Measurements from ENCODE around the gene ZNF609.
A peak's percentile ranks its signal among the peaks of the same experiment; 100 is the strongest.

Gene ZNF609

DNA sequence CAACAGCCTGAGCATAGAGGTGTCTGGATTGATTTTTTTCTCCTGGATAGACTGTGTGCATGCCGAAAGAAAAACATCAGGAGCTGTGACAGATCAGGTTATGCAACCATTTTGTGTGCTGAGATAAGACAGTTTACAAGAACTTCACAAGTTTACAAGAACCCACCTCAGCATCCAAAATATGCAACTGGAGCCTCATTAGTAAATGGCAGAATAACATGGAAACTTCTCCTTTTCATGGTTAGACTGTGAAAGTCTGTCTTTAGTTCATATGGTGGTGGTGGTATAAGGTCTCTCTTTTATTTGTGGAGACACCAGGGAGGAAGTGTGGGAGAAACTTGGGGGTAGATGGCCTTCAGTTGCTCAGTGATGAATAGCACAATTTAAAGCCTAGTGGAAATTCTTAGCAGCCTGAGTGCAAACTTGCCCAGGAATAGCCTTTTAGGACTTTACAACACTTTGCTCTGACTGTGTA, 3.7 kb upstream of the ZNF609 start:
- DNase-seq (ENCODE audit: low read depth in 2 of 2): peak in 1 of 2 donors; percentile 41
- TF ChIP-seq, protein P1, sequence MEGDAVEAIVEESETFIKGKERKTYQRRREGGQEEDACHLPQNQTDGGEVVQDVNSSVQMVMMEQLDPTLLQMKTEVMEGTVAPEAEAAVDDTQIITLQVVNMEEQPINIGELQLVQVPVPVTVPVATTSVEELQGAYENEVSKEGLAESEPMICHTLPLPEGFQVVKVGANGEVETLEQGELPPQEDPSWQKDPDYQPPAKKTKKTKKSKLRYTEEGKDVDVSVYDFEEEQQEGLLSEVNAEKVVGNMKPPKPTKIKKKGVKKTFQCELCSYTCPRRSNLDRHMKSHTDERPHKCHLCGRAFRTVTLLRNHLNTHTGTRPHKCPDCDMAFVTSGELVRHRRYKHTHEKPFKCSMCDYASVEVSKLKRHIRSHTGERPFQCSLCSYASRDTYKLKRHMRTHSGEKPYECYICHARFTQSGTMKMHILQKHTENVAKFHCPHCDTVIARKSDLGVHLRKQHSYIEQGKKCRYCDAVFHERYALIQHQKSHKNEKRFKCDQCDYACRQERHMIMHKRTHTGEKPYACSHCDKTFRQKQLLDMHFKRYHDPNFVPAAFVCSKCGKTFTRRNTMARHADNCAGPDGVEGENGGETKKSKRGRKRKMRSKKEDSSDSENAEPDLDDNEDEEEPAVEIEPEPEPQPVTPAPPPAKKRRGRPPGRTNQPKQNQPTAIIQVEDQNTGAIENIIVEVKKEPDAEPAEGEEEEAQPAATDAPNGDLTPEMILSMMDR (IDR thresholded peaks at IDR 0.05; ENCODE audit: low read depth, low read length): no peak
- H3K4me3 ChIP-seq (replicated peaks in 1 of 2; ENCODE audit: low read depth in 2 of 2, low read length in 2 of 2): no peak overlapping the region

DNA sequence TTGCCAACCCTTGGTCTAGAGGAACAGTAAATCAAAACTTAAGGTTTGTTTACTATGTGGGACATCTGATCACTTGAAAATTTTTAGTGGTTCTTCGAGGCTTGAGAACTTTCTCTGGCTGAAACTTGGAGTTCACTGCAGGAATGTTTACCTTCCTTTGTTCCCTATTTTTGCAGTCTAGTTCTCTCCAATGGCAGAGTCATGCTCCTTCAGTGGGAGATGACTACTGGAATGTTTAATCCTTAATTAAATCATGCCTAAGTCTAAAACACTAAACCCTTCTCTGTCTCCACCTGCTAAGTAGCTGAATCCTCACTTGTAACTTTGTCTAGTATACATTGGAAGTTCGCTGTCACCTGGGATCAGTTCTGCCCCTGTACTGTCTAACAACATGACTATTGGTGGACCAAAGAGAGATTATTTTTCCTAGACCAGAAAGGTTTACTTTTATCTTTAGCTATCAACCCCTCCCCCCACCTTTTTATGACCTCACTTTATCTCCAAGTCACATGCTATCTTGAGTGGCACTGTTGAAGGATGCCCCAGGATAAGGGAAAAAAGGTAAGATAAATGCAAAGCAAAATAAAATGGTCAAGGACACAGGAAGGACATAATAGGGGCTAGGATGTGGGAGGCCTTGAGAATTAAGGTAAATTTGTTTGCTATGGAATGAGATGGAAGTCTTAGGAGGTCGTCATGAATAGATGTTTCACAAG, 1.2 kb upstream of the ZNF609 start:
- H3K4me3 ChIP-seq (replicated peaks in 1 of 2; ENCODE audit: low read depth in 2 of 2, low read length in 2 of 2): no peak overlapping the region
- TF ChIP-seq, protein P1 (IDR thresholded peaks at IDR 0.05; ENCODE audit: low read depth, low read length): no peak
- DNase-seq (ENCODE audit: low read depth in 2 of 2): no peak

DNA sequence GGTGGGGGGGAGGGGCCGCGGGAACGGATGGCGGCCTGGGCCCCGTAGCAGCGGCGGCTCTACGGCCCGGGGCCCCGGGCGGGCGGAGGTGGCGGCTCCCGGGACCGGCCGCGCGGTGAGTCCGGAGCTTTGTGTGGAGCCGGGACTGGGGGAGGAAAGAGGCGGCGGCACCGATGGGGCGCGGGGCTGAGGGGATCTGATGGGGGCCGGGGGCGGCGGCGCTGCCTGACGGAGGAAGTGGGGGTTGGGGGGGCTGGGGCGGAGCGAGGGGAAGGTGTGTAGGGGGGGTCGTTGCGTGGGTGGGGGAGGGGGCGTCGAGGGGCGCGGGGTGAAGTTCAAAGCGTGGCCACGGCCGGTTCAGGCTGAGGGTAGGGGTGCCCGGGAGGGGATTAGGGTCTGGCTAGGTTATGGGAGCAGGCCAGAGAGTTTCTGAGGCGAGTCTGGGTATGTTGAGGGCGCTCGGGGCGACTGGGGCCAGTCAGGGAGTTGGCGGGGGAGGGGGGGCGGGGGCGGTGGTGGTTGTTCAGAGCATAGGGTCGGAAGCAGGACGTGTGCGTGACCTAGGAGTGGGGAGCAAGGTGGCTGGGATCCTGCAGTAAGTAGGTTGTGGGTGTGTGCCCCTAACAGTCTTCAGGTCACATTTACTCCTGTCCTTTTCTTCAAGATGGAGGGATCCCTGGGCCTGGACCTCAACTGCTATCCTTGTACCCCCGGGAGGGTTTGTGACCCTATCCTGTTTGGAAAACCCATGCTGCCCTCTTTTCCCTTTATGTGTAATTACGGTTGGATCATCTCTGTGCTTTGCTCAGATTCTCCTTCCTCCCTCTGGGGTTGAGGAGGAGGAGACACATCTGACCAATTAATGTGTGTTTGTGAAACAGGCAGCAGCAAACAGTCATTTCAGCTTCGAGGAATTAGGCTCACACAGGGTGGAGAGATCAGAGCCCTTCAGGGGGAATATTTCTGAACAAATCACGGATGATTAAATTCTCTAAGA, 644 bp downstream of the ZNF609 start:
- DNase-seq (ENCODE audit: low read depth in 2 of 2): peak; percentile 84 to 88
- H3K4me3 ChIP-seq (replicated peaks in 1 of 2; ENCODE audit: low read depth in 2 of 2, low read length in 2 of 2): peak overlapping the region; percentile 62 to 67
- TF ChIP-seq, protein P1 (IDR thresholded peaks at IDR 0.05; ENCODE audit: low read depth, low read length): no peak

DNA sequence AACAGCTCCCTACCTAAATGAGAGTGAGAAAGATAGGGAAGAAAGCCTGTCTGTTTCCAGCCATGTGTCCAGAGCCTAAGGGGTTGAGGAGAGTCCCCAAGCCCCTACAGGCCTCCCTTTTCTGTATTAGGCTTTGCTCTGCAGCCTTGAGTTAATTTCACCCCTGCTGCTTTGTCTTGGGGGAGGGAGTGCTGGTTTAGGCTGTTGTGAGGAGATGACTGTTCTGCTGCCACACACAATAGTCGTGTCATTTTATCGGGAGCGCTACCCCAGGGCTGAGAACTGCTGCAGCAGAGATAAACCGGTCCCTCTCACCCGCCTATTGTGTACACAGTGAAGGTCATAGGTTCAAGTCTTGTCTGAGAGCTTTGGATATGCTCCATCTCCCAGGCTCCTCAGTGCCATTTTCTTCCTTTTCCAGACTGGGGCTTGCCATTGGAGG, 1.4 kb downstream of the ZNF609 start:
- H3K4me3 ChIP-seq (replicated peaks in 1 of 2; ENCODE audit: low read depth in 2 of 2, low read length in 2 of 2): peak overlapping the region; percentile 62 to 67

DNA sequence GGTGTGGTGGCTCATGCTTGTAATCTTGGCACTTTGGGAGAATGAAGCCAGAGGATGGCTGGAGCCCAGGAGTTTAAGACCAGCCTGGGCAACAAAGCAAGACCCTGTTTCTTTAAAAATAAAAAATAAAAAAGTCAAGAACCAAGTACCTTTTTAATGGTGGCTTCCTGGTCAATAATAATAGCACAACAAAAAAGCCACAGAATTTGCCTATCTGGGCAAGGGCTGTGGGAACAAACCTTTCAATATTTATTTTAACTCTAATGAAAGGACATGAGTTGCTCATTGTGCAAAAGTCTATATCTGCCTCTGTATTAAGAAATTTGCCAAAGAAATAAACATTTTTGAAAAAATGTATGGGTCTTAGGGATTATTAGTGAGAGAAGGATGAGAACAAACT, 2.1 kb downstream of the ZNF609 start:
- TF ChIP-seq, protein P1 (IDR thresholded peaks at IDR 0.05; ENCODE audit: low read depth, low read length): no peak
- no peak overlapping the region for H3K4me3 ChIP-seq (replicated peaks in 1 of 2; ENCODE audit: low read depth in 2 of 2, low read length in 2 of 2)
- no peak for DNase-seq (ENCODE audit: low read depth in 2 of 2)

More for the DNA sequence above, 1.4 kb downstream of the ZNF609 start:
- TF ChIP-seq, protein P1 (IDR thresholded peaks at IDR 0.05; ENCODE audit: low read depth, low read length): no peak
- peak in 1 of 2 donors; percentile 48 for DNase-seq (ENCODE audit: low read depth in 2 of 2)

DNA sequence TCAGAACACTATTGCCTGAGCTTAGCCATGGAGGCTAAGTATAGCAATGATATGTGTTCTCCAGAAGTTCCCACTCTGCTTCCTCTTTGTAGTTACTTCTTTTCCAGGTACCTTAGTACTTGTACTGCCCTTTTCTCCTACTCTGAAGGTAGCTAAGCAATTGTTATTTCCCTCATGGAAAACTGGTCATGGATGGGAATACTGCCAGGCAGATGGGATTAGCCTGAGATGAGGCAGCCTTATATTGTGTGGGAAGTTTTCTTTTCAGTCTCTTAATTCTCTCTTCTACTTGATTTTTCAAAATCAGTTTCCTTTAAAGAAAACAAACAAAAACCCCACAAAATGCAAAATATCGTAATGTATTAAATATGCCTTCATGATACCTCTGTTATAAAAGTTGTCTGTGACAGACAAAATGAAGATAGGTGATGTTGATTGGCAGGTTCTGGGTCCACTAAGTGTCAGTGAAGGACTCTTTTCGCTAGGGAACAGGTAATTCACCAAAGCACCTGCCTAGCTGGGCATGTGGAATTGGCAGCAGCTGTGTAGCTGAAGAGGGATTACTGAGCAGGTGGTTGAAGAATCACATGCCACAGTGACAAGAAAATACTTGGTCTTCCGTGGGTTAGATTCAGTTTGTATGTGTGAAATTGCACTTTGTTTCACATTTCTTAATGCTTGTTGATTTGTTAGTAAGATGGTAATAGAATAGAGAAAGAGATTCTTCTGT, 4.1 kb downstream of the ZNF609 start:
- H3K4me3 ChIP-seq (replicated peaks in 1 of 2; ENCODE audit: low read depth in 2 of 2, low read length in 2 of 2): no peak overlapping the region
- DNase-seq (ENCODE audit: low read depth in 2 of 2): peak in 1 of 2 donors; percentile 46
- TF ChIP-seq, protein P1 (IDR thresholded peaks at IDR 0.05; ENCODE audit: low read depth, low read length): no peak

All from cardiac fibroblast (primary cell).